ENCODE results near the gene CDH20.

The CDH20 gene

GRCh38 chr18:61582202-61582710 is 249.0 kb downstream of the CDH20 start:
- DNase-seq: no peak

- DNase-seq: no peak
These were observed 250.3 kb downstream of the CDH20 start for GRCh38 chr18:61583548-61583947.

- DNase-seq: no peak
These were observed 254.6 kb downstream of the CDH20 start for GRCh38 chr18:61587865-61588264.

GRCh38 chr18:61589053-61589723 is 256.0 kb downstream of the CDH20 start:
- DNase-seq: no peak

- no peak for DNase-seq
These were observed 256.5 kb downstream of the CDH20 start for GRCh38 chr18:61589724-61590065.

- no peak for DNase-seq
These were observed 258.0 kb downstream of the CDH20 start for GRCh38 chr18:61591253-61591652.

GRCh38 chr18:61595615-61596251 is 262.5 kb downstream of the CDH20 start:
- no peak for DNase-seq

GRCh38 chr18:61596296-61596695 is 263.1 kb downstream of the CDH20 start:
- no peak for DNase-seq

- no peak for DNase-seq
These were observed 264.1 kb downstream of the CDH20 start for GRCh38 chr18:61597316-61597715.

GRCh38 chr18:61600422-61600821 is 267.2 kb downstream of the CDH20 start:
- DNase-seq: no peak

- DNase-seq: no peak
These were observed 269.6 kb downstream of the CDH20 start for GRCh38 chr18:61602836-61603235.

Data from NCI-H1092 (cell line).